ENCODE data around the gene PCGF3.

GRCh38 chr4:819401-820229 lies 114.0 kb downstream of the PCGF3 start:
- no peak for TF ChIP-seq CTCF (conservative IDR thresholded peaks at IDR 0.05; ENCODE audit: low read length)
- TF ChIP-seq EZH2phosphoT487 (IDR thresholded peaks at IDR 0.05; ENCODE audit: borderline replicate concordance) = no peak

Measured in Loucy (cell line).